Stimulated activated CD8-positive, alpha-beta memory T cell treated with anti-CD3 and anti-CD28 coated beads, Interleukin-7, amount 100 ng/mL, for 24 hours (primary cell): ENCODE measurements around the gene WBP1L.
"Not testable (repeated sequence)": the region's sequence is repeated elsewhere in the genome, so short reads cannot be mapped to it uniquely, and the experiment has no call there.

Source experiments
- DNase-seq: peaks from one replicate; pipeline ENCODE4 v3.0.0-alpha.2; 2020; ENCODE audit warnings: low read depth

Gene WBP1L

GRCh38 chr10:102813017-102813541 is 69.3 kb downstream of the WBP1L start:
- no peak for DNase-seq

DNA sequence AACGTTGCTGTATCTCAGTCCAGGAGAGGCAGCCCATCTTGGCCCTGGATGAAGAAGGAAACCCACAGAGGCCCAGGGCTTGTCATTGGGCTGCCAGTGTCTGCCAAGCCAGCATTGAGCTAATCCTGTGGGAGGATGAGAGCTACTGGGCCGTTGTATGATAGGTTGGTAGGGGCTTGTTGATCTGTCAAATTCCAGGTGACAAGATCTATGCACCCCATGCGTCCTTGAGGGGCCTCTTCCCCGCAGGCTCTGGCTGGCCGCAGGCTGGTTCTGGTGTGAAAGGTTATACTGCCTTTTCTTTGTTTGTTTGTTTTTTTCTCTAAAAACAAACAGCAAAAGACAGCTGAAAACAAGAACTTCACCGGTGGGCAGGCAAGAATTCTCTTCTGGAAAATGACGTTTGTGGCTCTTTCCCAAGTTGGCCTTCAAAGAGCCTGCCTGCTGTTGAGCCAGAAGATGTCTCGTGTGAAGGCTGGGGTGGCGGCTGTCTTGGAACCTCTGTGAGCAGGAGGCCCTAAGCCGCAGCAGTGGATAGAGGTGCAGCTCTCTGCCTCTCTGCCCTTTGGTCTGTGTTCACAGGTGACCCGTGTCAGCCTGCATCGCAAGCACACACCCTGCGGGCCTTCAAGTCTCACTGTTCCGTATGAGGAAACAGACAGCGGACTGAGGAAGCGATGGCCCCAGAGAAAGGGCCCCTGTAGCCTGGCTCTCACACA is 70.1 kb downstream of the WBP1L start:
- no peak for DNase-seq

GRCh38 chr10:102814453-102814871 is 70.7 kb downstream of the WBP1L start:
- DNase-seq = no peak

GRCh38 chr10:102814873-102815661 is 71.3 kb downstream of the WBP1L start:
- DNase-seq = no peak

DNA sequence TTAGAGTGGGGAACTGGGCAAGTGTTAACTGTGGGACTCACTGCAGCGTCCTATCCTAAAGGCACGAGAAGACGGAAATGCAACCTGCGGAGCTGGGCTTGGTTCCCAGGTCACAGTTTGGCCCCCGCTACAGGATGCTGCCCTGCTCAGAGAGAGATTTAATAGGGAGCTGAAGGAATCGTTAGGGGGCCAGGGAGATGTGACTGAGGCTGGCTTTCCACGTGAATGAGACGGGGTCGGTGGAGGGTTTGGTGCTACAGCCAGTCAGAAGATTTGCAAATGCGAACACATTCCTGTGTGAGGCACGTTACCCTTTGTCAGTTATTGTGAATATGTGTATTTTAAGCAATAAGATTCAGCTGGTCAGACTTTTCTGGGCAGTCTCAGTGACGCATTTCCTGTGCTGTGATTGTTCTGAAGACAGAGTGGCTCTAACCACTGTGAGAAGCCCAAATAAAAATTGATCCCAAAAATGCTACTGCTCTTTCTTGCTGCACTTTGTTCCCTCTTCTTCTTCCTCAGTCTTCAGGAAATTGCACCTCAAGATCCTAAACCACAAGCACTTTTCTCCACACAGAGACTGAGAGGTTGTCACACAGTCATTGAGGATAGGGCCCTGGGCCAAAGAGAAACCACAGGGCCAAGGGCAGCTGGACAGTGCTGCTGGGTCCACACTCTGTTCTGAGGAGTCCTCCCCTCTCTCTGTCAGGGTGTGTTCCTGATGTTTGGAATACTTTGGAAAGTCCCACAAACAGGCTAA is 72.2 kb downstream of the WBP1L start:
- DNase-seq = no peak

- DNase-seq = no peak
Measured at GRCh38 chr10:102817175-102817574, 73.4 kb downstream of the WBP1L start.

DNA sequence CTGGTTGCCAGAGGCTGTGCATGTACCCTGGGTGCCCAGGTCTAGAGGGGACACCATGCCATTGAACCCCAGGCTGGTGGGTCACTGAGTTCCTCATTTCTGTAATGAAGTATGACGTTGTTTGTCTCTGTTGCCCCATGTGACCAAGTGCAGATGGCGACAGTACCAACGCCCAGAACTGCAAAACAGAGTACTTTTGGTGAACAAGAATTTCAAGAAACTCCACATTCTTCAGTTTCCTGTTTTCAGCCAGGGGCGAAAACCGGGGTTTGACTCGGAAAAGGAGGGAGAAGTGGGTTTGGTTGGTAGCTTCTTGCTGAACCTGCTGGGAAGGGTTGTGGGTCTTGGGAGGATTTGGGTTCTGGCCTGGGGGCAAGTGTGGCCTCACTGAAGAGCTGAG is 75.3 kb downstream of the WBP1L start:
- DNase-seq = no peak

DNA sequence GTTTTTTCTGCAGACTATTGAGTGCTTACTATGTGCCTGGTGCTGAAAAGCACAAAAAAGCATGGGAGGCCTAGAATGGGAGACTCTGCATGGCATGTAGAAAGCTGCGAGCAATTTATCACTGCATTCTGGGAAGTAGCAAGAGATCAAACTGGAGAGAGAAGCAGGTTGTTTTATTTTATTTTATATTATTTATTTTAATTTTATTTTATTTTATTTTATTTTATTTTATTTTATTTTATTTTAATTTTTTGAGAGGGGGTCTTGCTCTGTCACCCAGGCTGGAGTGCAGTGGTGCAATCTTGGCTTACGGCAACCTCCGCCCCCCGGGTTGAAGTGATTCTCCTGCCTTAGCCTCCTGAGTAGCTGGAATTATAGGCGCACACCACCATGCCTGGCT is 76.3 kb downstream of the WBP1L start:
- DNase-seq = not testable (repeated sequence)

- DNase-seq = no peak
Measured at GRCh38 chr10:102822222-102822621, 78.5 kb downstream of the WBP1L start.

- no peak for DNase-seq
Measured at GRCh38 chr10:102824664-102825063, 80.9 kb downstream of the WBP1L start.

- DNase-seq = no peak
Measured at GRCh38 chr10:102826148-102826796, 82.5 kb downstream of the WBP1L start.

DNA sequence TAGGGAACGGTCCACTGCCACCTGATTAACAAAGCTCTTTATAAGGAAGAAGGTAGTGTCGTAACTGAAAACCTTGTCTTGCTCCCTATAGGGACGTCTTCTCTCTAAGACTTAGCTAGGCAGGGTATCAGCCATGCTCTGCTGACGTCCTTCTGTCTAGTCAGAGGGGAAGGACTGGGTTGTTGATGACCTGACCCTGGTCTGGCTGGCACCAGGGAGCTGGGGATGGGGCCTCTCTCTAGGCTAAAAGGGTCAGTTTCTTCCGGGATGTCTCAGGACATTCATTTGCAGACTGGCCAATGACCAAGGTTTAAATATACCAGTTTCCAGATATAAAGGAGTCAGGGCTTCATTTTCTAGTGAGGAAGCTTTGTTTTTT is 83.8 kb downstream of the WBP1L start:
- DNase-seq = no peak

GRCh38 chr10:102831322-102832071 is 87.7 kb downstream of the WBP1L start:
- no peak for DNase-seq

- DNase-seq = no peak
Measured at GRCh38 chr10:102832248-102832647, 88.5 kb downstream of the WBP1L start.

DNA sequence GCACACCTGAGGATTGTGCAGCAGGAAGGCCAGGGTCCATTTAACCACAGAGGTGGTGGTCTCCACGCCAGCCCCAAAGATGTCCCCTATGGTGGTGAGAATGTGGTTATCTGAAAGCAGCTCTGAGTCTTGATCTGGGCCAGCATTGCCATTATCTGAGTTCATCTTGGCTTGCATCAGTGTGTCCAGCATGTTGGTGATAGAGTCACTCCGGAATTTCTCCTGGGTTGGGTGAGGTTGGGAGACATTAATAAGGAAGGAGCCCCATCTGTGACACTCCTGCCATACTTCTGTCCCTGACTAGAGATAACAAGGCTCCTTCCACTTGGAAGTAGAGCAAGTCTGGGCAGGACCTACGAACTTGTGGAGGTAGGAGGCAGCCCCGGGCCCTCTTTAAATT is 89.2 kb downstream of the WBP1L start:
- no peak for DNase-seq

DNA sequence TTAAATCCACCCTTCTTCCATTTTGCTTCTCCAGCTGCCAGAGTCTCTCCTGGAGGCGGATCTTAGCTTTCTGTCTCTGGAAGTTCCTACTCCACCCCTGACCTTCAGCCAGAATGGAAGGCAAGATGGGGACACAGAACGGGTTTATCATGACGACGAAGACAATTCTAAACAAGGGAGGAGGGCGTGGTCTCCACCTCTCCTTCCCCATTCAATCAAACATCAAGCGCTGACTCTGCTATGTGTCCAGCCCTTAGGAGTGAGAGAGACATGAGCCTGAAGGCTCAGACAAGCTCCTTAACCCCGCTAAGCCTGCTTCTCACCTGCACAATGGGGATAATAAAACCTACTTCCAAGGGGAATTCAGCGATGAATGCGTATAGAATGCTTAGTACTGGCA is 90.4 kb downstream of the WBP1L start:
- DNase-seq = no peak

DNA sequence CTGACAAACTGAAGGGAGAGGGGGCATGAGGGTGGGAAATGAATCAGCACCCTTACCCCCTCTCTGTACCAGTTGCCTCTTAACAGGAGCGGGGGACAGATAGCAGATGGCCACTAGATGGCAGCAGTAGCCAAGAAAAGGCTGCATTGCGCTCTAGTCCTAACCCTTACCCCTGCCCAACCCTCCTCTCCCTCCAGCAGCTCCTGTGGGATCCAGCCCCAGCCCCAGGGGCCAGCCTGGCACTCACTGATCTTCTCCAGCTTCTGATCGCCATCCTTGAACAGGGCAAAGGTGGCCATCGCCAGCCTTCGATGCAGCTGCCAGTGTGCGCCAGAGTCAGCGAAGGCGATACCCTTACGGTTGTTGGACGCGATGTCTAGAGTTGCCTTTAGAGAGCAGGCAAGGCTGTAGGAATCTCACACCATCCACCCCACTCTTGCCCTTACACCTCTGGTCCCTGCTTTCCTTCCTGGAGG is 91.3 kb downstream of the WBP1L start:
- peak; percentile 44 for DNase-seq

DNA sequence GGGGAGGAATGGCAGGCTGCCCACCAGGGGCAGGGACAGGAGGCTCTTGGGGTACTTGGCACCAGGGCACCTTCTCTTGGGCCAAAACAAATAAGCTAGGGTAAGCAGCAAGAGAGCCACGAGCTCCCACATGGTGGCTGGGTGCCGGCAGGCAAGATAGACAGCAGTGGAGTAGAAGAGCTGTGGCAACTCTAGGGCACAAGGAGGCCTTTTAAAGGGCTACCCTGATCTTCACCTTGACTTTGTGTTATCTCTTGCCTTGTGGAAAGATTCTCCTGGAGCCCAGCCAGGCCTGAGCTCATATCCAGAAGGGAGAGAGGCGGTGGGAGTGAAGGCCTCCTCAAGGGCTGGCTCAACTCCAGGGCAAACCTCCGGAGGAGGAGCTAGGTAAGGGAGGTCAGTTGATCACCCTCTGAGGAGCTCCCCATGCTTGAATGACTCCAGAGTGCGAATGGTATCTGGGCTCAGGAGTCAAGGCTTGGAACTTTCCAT is 93.5 kb downstream of the WBP1L start, which contains the start of gene CYP17A1:
TSS of gene CYP17A1 (minus strand) at position 184 of the 492 bp plus-strand sequence. CDS start at position 132, 52 bp downstream.
- no peak for DNase-seq

DNA sequence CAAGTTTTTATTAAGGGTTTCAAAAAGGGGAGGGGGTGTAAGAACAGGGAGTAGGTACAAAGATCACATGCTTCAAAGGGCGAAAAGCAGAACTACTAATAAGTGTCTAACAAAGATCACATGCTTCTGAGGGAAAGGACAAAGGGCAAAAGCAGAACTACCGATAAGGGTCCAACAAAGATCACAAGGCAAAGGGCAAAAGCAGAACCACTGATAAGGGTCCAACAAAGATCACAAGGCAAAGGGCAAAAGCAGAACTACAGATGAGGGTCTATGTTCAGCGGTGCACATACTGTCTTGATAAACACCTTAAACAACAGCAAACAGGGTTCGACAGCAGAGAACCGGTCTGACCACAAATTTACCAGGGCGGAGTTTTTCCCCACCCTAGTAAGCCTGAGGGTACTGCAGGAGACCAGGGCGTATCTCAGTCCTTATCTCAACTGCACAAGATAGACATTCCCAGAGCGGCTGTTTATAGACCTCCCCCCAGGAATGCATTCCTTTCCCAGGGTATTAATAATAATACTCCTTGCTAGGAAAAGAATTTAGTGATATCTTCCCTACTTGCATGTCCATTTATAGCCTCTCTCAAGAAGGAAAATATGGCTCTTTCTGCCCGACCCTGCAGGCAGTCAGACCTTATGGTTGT is 94.7 kb downstream of the WBP1L start:
- not testable (repeated sequence) for DNase-seq

DNA sequence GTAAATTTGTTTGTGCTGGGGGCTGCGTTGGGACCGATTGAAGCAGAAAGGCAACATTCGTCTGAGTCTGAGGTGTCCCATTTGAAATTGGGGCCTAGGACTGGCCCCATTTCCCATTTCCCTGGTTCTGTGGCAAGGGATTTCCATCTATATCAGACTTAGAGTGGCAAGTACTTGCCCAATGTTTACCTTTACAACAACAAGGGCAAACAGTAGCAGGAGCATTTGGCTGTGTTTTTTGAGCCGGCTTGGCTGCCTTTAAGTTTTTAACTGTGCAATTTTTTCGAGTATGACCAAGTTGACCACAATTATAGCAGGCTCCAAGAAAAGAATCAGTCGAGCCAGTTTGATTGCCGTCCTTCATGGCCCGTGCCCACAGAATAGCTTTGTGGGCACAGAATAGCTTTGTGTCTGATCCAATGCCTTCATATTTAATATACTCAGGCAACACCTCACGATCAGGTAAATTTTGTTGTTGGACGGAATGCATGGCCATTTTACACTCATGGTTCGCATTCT is 98.1 kb downstream of the WBP1L start:
- DNase-seq = no peak
